Sigmoid colon (tissue), 4 donors: Measurements from ENCODE around the gene CTSD.

Source experiments
- EP300 ChIP-seq, 4 donors: sonication (generic); formaldehyde crosslinking; IDR thresholded peaks; one replicate each; pipeline ENCODE4 v1.6.1; 2017; ENCODE audit warnings: antibody characterized with exemption in 4 of 4
- POLR2A ChIP-seq, 2 donors: fragments of 450-650 bp; IDR thresholded peaks; one replicate each; pipeline ENCODE4 v1.6.1; 2016; ENCODE audit warnings: antibody characterized with exemption in 2 of 2, mild to moderate bottlenecking in 2 of 2, moderate library complexity in 2 of 2
- POLR2AphosphoS5 ChIP-seq, 4 donors: sonication (generic); formaldehyde crosslinking; IDR thresholded peaks; one replicate each; pipeline ENCODE4 v1.6.1; 2017; ENCODE audit warnings: antibody characterized with exemption in 4 of 4
- TF ChIP-seq, protein P1 (sequence below), 4 experiments: fragments of 450-650 bp in 3 of 4; fragments of 200-600 bp in 1 of 4; IDR thresholded peaks; one replicate each; pipeline ENCODE4 v1.5.1; 2016 to 2019; ENCODE audit warnings: antibody characterized with exemption in 4 of 4, mild to moderate bottlenecking in 3 of 4, moderate library complexity in 2 of 4

DNA sequence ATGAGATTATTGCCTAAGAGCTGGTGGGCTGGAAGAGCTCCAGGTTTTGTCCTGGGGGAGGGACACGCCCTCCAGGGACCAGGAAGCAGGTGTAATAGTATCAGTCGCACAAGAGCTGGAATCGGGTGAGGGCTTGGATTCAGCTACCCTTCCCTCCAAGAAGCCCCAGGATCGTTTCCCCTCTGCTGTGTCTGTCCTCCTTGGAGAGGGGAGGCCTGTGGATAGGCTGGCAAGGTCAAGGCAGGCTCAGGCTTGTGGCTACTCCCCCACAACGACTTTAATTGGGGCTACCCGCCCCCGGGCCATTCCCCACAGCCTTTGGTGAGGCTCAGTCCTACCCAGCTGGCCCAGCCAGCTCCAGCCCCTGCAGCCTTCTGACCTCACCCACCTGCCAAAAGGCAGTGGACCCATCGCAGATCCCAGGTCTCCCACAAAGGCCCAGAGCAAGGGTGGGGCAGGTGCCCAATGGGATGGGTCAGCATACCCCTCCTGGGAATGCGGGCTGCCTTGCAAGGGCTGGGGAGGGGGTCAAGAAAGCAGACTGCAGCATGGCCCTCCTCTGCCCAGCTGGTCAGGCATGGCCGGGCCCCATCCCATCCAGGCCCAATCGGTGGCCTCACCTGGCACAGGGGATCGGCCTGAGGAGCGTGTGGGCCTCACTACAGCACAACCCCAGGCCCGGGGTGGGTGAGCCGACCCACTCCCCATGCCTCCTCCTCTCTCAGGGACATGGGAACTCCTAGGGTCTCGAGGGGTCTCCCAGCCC lies 1.0 kb downstream of the CTSD start:
- TF ChIP-seq, protein P1, sequence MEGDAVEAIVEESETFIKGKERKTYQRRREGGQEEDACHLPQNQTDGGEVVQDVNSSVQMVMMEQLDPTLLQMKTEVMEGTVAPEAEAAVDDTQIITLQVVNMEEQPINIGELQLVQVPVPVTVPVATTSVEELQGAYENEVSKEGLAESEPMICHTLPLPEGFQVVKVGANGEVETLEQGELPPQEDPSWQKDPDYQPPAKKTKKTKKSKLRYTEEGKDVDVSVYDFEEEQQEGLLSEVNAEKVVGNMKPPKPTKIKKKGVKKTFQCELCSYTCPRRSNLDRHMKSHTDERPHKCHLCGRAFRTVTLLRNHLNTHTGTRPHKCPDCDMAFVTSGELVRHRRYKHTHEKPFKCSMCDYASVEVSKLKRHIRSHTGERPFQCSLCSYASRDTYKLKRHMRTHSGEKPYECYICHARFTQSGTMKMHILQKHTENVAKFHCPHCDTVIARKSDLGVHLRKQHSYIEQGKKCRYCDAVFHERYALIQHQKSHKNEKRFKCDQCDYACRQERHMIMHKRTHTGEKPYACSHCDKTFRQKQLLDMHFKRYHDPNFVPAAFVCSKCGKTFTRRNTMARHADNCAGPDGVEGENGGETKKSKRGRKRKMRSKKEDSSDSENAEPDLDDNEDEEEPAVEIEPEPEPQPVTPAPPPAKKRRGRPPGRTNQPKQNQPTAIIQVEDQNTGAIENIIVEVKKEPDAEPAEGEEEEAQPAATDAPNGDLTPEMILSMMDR (IDR thresholded peaks at IDR 0.05), result no peak
- peak in 3 of 4 donors; percentile 19 to 37 (median 34) for TF ChIP-seq POLR2AphosphoS5 (IDR thresholded peaks at IDR 0.05)
- peak in 1 of 2 donors; percentile 67 for TF ChIP-seq POLR2A (IDR thresholded peaks at IDR 0.05)
- TF ChIP-seq EP300 (IDR thresholded peaks at IDR 0.05), result no peak
